GM18858 (cell line): ENCODE measurements around the gene DENND5B.
"Not testable (repeated sequence)": the region's sequence is repeated elsewhere in the genome, so short reads cannot be mapped to it uniquely, and the experiment has no call there.

ENCODE experiments used
- ATAC-seq: cut with Tn5 transposase; IDR thresholded peaks from one replicate; pipeline ENCODE4 v1.9.1; 2021; ENCODE audit not compliant: unreplicated experiment

The DENND5B gene

GRCh38 chr12:31508436-31509150 is 82.3 kb downstream of the DENND5B start:
- no peak for ATAC-seq

- no peak for ATAC-seq
Measured at GRCh38 chr12:31507966-31508365, 83.0 kb downstream of the DENND5B start.

GRCh38 chr12:31506515-31507306 is 84.2 kb downstream of the DENND5B start:
- no peak for ATAC-seq

GRCh38 chr12:31504625-31505222 is 86.2 kb downstream of the DENND5B start:
- no peak for ATAC-seq

- ATAC-seq: not testable (repeated sequence)
Measured at GRCh38 chr12:31501014-31501413, 89.9 kb downstream of the DENND5B start.

- ATAC-seq: no peak
Measured at GRCh38 chr12:31499567-31499966, 91.4 kb downstream of the DENND5B start.

- no peak for ATAC-seq
Measured at GRCh38 chr12:31498424-31498823, 92.5 kb downstream of the DENND5B start.

GRCh38 chr12:31496257-31496656 is 94.7 kb downstream of the DENND5B start:
- ATAC-seq: no peak

- ATAC-seq: no peak
Measured at GRCh38 chr12:31494455-31494854, 96.5 kb downstream of the DENND5B start.

- ATAC-seq: no peak
Measured at GRCh38 chr12:31492599-31493196, 98.2 kb downstream of the DENND5B start.

GRCh38 chr12:31491841-31492598 is 98.9 kb downstream of the DENND5B start:
- no peak for ATAC-seq

GRCh38 chr12:31491241-31491794 is 99.6 kb downstream of the DENND5B start:
- ATAC-seq: no peak

- no peak for ATAC-seq
Measured at GRCh38 chr12:31488737-31489338, 102.1 kb downstream of the DENND5B start.

- no peak for ATAC-seq
Measured at GRCh38 chr12:31485571-31485970, 105.4 kb downstream of the DENND5B start.

GRCh38 chr12:31482816-31483215 is 108.1 kb downstream of the DENND5B start:
- no peak for ATAC-seq

- ATAC-seq: no peak
Measured at GRCh38 chr12:31481415-31481814, 109.5 kb downstream of the DENND5B start.

GRCh38 chr12:31479516-31480210 is 111.3 kb downstream of the DENND5B start:
- no peak for ATAC-seq

- ATAC-seq: no peak
Measured at GRCh38 chr12:31478898-31479297, 112.0 kb downstream of the DENND5B start.

GRCh38 chr12:31478425-31478824 is 112.5 kb downstream of the DENND5B start:
- no peak for ATAC-seq
